Natural killer cell treated with Interleukin-12 subunit alpha and Interleukin-12 subunit beta and Interleukin-15 and Interleukin-18, amount 100 ng/mL, for 72 hours (primary cell): Measurements from ENCODE around the gene RYR2. TPM values are rescaled to one million over a fixed set of nuclear protein-coding genes. Genes with fewer than 3 reads are reported as not detected.

Source experiments
- ATAC-seq, 2 donors: fragments of 150-1000 bp; cut with Tn5 transposase in 1 of 2; sonication (Bioruptor Pico), chemical (Tn5 transposase) in 1 of 2; 2 replicates each; pipeline ENCODE4 v1.10.0; 2021
- DNase-seq: peaks from one replicate; pipeline ENCODE4 v3.0.0; 2022; ENCODE audit warnings: low spot score
- H3K27ac Mint-ChIP-seq, 2 donors: 1 replicate in 1 of 2; 2 replicates in 1 of 2; pipeline ENCODE4 v1.8.0; 2022; ENCODE audit warnings: mixed read lengths in 2 of 2, mild to moderate bottlenecking in 1 of 2, moderate library complexity in 1 of 2
- H3K27me3 Mint-ChIP-seq, 2 donors: 1 replicate in 1 of 2; 2 replicates in 1 of 2; pipeline ENCODE4 v1.8.0; 2022; ENCODE audit warnings: mixed read lengths in 2 of 2
- H3K36me3 Mint-ChIP-seq: one replicate; pipeline ENCODE4 v1.8.0; 2022; ENCODE audit warnings: mixed read lengths
- H3K4me1 Mint-ChIP-seq, 2 donors: 1 replicate in 1 of 2; 2 replicates in 1 of 2; pipeline ENCODE4 v1.8.0; 2022; ENCODE audit warnings: low read depth in 2 of 2, mixed read lengths in 2 of 2, mild to moderate bottlenecking in 1 of 2
- H3K4me3 Mint-ChIP-seq: one replicate; pipeline ENCODE4 v1.8.0; 2022; ENCODE audit warnings: mixed read lengths
- H3K9me3 Mint-ChIP-seq: 2 replicates; pipeline ENCODE4 v1.8.0; 2022; ENCODE audit warnings: mixed read lengths
- total RNA-seq, 2 donors: library from RNA; stranded (reverse); gene quantifications; one replicate each; pipeline ENCODE4 v1.2.3, GENCODE V29; 2022

Gene RYR2
- total RNA-seq, 2 donors from 2014 or later: 0.05 TPM; not detected in 1

DNA sequence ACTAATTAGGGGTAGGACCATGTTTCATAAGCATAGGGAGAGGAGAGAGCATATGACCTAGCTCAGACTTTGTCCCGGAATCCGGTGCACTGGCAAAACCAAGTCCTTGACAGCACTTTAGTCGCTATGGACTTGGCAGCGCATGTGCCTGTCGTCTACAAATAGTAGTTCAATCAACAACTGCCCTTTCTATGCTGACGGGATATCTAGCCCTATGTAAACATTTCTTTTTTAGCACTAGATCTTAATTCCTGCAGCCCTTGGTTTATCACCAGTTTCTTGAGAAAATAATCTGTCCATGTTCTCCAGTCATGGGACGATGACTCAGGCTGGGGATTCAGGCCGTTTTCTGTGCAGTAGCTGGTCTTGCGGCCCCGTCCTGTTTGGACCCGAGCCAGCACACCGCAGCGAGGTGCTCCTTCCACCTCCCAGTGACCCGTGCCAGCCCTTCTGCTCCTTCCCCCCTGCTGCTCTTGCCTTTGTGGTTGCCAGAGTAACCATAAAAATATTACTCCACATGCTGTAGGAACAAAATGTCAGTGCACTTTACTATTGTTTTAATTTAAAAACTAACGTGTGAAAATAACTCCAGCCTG lies 29.1 kb upstream of the RYR2 start:
- no peak for ATAC-seq
- H3K4me3 Mint-ChIP-seq: no peak overlapping the region
- no peaks in the 10 kb centered on the region for H3K4me1 Mint-ChIP-seq
- no peaks in the 10 kb centered on the region for H3K36me3 Mint-ChIP-seq
- no peak for DNase-seq
- no peak overlapping the region for H3K27ac Mint-ChIP-seq
- no peaks in the 10 kb centered on the region for H3K9me3 Mint-ChIP-seq
- H3K27me3 Mint-ChIP-seq: peaks cover 0 to 4% of the 10 kb centered on the region in 2 donors

DNA sequence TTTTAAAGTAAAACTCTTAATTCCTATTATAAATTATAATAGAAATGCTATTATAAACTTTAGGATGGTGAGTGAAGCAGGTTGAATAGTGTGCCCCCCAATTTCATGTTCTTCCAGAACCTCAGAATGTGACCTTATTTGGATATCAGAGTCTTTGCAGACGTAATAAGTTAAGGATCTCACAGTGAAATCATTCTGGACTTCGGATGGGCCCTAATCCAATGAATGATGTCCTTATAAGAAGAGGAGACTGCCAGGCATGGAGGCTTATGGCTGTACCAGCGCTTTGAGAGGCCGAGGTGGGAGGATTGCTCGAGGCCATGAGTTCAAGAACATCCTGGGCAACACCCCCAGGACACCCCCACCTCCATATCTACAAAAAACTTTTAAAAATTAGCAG lies 28.4 kb upstream of the RYR2 start:
- Mint-ChIP-seq H3K4me1 (no peaks in the 10 kb centered on the region), H3K27ac (no peak overlapping the region), H3K9me3 (no peaks in the 10 kb centered on the region), H3K36me3 (no peaks in the 10 kb centered on the region), H3K27me3 (peaks cover 0 to 11% of the 10 kb centered on the region in 2 donors), H3K4me3 (no peak overlapping the region)
- DNase-seq: no peak
- no peak for ATAC-seq

DNA sequence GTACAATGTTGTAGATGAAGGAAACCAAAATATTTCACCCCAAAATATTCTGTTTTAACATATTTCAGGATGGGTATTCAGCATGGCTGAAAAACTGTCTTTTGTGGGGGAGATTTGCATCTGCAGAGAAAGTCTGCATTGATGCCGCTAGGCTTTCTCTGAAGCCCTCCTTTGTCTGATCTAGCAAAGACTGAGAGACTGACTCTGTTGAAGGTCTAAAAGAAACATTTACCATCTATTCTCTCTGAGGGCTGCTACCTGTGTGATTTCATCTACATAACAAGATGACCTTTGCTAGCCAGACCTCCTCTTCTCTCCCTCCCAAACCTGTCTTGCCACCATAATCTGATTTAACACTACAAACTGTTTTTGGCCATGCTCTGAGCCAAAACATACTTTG lies 25.4 kb upstream of the RYR2 start:
- Mint-ChIP-seq H3K9me3 (no peaks in the 10 kb centered on the region), H3K27ac (no peak overlapping the region), H3K36me3 (no peaks in the 10 kb centered on the region), H3K4me3 (no peak overlapping the region), H3K27me3 (peaks cover 0 to 14% of the 10 kb centered on the region in 2 donors), H3K4me1 (no peaks in the 10 kb centered on the region)
- DNase-seq: no peak
- no peak for ATAC-seq

DNA sequence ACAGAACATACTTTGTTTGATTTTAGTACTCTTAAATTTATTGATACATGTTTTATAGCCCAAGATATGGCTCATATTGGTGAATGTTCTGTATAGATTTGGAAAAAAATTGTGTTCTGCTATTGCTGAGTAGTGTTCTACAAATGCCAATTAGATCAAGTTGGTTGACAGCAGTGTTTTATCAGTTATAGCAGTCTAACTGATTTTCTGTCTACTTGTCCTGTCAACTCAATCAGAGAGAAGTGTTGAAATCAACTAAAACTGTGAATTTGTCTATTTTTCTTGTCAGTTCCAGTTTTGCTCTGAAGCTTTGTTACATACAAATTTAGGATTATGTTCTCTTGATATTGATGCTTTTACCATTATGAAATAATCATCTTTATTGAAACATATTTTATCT lies 23.1 kb upstream of the RYR2 start:
- peaks cover 0 to 14% of the 10 kb centered on the region in 2 donors for H3K27me3 Mint-ChIP-seq
- no peaks in the 10 kb centered on the region for H3K36me3 Mint-ChIP-seq
- H3K9me3 Mint-ChIP-seq: no peaks in the 10 kb centered on the region
- H3K4me1 Mint-ChIP-seq: no peaks in the 10 kb centered on the region
- DNase-seq (no peak), ATAC-seq (no peak)
- no peak overlapping the region for H3K27ac Mint-ChIP-seq
- no peak overlapping the region for H3K4me3 Mint-ChIP-seq

DNA sequence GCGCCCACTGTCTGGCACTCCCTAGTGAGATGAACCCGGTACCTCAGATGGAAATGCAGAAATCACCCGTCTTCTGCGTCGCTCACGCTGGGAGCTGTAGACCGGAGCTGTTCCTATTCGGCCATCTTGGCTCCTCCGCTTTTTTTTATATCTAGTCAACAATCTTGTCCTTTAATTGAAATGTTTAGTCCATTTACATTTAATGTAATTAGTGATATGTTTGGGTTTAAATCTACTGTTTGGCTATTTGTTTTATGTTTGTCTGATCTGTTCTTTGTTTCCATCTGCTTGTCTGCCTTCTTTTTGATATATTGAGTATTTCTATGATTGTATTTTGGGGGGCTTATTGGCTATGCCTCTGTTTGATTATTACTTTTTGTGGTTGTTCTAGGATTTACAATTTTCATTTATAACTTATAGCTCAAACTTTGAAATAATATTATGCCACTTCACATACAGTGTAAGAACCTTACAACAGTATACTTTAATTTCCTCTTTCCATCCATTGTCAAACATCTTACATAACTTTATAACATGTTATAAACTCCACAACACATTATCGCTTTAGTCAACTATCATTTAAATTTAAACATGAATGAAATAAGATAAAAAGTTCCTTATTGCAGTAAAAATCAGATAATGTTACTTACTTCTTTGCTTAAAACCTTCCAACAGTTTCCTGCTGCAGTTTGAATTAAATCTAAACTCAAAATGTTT lies 16.5 kb upstream of the RYR2 start:
- no peak for DNase-seq
- Mint-ChIP-seq H3K9me3 (peaks cover 9% of the 10 kb centered on the region), H3K27ac (no peak overlapping the region), H3K36me3 (peaks cover 7% of the 10 kb centered on the region), H3K4me1 (no peaks in the 10 kb centered on the region), H3K4me3 (no peak overlapping the region), H3K27me3 (peaks cover 6 to 30% of the 10 kb centered on the region in 2 donors)
- ATAC-seq: no peak

DNA sequence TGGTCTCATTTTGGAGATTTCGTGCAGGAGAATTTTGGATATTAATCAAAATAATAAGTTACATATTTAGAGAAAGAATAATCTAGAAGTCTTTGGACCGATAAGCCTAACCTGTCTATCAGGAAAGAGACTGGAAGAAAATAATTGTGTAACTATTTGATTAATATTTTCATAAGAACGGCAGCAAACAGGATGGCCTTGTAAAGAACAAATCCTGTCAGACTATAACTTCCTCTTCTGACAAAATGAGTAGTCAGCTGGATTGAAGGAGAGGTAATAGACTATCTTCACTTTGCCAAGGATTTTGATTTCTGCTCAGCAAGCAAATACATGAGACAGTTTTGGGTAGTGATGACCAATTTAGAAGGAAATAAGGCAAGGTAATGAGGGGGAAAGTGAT lies 12.7 kb upstream of the RYR2 start:
- Mint-ChIP-seq H3K36me3 (peaks cover 7% of the 10 kb centered on the region), H3K27ac (no peak overlapping the region)
- ATAC-seq: no peak

DNA sequence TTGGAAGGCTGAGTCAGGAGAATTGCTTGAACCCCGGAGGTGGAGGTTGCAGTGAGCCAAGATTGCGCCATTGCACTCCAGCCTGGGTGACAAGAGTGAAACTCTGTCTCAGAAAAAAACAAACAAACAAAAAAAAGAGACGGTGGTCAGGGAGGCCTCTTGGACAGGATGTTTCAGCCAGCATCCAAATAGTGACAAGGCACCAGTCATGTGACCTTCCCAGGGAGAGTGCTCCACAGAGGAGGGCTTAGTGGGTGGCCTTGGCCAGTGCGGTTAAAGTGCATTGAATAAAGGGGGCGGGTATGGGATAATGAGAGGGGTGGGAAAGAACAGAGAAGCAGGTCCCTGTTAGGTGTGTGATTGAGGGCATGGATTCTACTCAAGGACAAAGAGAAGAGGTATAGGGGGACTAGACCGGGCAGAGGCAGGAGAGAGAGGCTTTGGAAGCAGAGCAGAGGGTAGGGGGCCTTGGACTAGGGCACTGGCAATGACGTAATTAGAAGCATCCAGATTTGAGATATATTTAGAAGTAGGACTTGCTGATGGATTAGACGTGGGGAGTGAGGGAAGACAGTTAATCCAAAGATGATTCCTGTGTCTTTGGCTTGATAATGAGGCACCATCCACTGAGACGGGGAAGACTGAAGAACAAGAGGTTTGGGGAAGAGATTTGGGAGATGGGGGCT lies 12.0 kb upstream of the RYR2 start:
- Mint-ChIP-seq H3K27ac (no peak overlapping the region), H3K36me3 (peaks cover 7% of the 10 kb centered on the region), H3K27me3 (peaks cover 9 to 32% of the 10 kb centered on the region in 2 donors), H3K9me3 (peaks cover 9% of the 10 kb centered on the region), H3K4me1 (no peaks in the 10 kb centered on the region), H3K4me3 (no peak overlapping the region)
- no peak for DNase-seq
- ATAC-seq: no peak

More for the DNA sequence above, 12.7 kb upstream of the RYR2 start:
- H3K9me3 Mint-ChIP-seq: peaks cover 9% of the 10 kb centered on the region
- DNase-seq: no peak
- H3K4me3 Mint-ChIP-seq: no peak overlapping the region
- peaks cover 9 to 32% of the 10 kb centered on the region in 2 donors for H3K27me3 Mint-ChIP-seq
- no peaks in the 10 kb centered on the region for H3K4me1 Mint-ChIP-seq

DNA sequence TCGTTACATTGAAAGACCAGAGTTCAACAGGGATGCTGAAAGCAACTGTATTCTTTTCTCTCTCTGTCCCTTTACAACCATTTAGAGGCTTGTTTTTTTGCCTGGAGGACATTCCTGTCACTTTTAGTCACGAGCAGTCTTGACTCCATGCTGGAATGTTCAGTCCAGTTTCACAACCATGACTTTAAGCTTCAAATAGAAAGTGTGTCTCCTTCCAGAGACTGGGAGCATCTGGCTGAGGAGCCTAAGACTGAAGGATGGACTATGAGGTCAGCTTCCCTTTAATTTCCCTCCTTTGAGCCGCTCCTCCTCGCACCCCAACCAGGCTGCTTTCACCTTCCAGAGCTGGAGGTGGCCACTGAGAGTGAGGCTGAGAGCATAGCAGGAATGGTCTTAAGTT lies 10.5 kb upstream of the RYR2 start:
- no peaks in the 10 kb centered on the region for H3K36me3 Mint-ChIP-seq
- no peak overlapping the region for H3K4me3 Mint-ChIP-seq
- H3K9me3 Mint-ChIP-seq: peaks cover 5% of the 10 kb centered on the region
- H3K4me1 Mint-ChIP-seq: no peaks in the 10 kb centered on the region
- H3K27me3 Mint-ChIP-seq: peaks cover 9 to 24% of the 10 kb centered on the region in 2 donors
- DNase-seq (no peak), ATAC-seq (no peak)
- H3K27ac Mint-ChIP-seq: no peak overlapping the region

DNA sequence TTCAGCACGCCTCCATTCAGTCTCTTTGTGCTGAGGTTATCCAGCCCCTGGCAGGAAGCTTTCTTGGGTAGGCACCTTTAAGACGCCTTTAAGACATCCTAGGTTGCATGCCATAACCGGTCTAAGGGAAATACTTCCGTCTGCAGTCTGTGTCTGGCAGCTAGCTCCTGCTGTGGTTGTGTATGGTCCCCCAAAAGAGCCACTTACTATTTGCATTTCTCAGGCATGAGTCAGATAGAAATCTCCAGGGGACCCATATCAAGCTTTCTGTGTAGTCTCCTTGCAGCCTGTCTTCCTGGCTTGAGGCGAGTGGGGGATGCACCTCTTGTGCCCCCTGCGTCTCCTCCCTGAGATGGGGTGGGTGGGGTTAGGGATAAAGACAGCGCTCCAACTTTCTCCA lies 10.0 kb upstream of the RYR2 start:
- peaks cover 9 to 24% of the 10 kb centered on the region in 2 donors for H3K27me3 Mint-ChIP-seq
- no peak overlapping the region for H3K4me3 Mint-ChIP-seq
- no peak for DNase-seq
- H3K36me3 Mint-ChIP-seq: no peaks in the 10 kb centered on the region
- no peak for ATAC-seq
- no peak overlapping the region for H3K27ac Mint-ChIP-seq
- peaks cover 5% of the 10 kb centered on the region for H3K9me3 Mint-ChIP-seq
- no peaks in the 10 kb centered on the region for H3K4me1 Mint-ChIP-seq

DNA sequence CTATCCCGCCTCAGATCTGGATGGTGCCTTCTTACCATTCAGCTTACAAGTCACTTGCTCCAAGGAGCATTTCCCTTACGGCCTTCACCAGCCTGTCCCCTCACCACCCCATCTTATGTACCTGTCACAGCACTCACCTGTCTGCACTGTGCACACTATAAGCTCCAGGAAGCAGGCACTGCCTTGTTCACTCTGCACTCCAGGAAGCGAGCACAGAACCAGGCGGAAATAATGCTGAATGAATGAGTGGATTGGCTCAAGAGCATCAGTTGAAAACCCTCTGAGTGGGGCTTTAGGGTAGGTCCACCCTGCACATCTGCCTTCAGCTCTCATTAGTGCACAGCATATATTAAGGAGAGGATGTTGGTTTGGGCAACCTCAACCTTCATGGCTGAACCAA lies 8.9 kb upstream of the RYR2 start:
- peaks cover 5% of the 10 kb centered on the region for H3K9me3 Mint-ChIP-seq
- ATAC-seq (no peak), DNase-seq (no peak)
- H3K27me3 Mint-ChIP-seq: peaks cover 9 to 16% of the 10 kb centered on the region in 2 donors
- no peak overlapping the region for H3K4me3 Mint-ChIP-seq
- H3K4me1 Mint-ChIP-seq: no peaks in the 10 kb centered on the region
- H3K36me3 Mint-ChIP-seq: no peaks in the 10 kb centered on the region
- H3K27ac Mint-ChIP-seq: no peak overlapping the region

DNA sequence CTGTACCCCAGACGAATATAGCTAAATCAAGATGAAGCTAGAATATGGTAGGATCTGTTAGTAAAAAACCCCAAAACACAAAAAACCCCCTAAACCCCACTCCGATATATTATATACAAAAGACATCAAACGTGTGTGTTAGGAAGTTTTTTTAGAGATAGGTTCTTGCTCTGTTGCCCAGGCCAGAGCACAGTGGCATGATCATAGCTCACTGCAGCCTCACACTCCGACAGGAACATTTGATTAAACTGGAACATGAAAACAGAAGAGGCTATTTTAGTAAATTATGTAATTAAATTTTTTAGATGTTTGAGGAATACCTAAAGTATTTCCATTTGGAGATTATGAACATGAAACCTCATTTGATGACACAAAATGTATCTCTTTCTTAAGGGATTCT lies 8.2 kb upstream of the RYR2 start:
- no peaks in the 10 kb centered on the region for H3K36me3 Mint-ChIP-seq
- no peak overlapping the region for H3K4me3 Mint-ChIP-seq
- H3K9me3 Mint-ChIP-seq: peaks cover 5% of the 10 kb centered on the region
- DNase-seq: no peak
- H3K27ac Mint-ChIP-seq: no peak overlapping the region
- no peaks in the 10 kb centered on the region for H3K4me1 Mint-ChIP-seq
- ATAC-seq: no peak
- H3K27me3 Mint-ChIP-seq: peaks cover 9 to 12% of the 10 kb centered on the region in 2 donors

DNA sequence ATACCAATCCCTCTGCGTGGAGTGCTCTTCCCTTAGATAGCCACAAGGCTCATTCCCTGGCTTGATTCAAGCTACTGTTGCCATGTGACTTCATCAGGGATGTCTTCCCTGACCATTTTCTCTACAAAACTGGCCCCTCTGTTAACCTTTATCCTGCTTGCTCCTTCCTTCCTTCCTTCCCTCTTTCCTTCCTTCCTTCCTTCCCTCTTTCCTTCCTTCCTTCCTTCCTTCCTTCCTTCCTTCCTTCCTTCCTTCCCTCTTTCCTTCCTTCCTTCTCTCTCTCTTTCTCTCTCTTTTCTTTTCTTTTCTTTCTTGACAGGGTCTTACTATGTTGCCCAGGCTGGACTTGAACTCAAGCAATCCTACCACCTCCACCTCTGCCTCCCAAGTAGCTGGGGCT lies 6.2 kb upstream of the RYR2 start:
- Mint-ChIP-seq H3K27ac (no peak overlapping the region), H3K36me3 (no peaks in the 10 kb centered on the region), H3K4me3 (no peak overlapping the region), H3K27me3 (peaks cover 7% of the 10 kb centered on the region in 2 donors), H3K9me3 (no peaks in the 10 kb centered on the region), H3K4me1 (no peaks in the 10 kb centered on the region)
- no peak for DNase-seq
- no peak for ATAC-seq

DNA sequence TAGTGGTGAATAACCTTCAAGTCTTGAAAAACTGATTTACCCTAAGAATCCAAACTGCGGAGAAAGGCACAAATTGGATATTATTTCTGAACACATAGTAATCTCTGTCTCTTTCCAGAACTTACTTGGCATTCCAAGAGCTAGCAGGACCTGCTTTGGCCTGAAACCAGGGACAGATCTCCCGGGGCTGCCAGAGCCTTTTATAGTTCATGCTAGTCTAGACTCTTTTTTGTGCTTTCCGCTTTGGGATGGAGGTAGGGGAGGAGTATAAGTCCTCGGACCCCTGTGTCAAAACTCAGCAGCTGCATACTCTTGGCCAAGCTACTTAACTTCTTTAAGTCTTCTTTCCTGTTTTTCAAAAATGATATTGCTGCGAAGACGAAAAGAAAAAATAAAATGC lies 3.8 kb upstream of the RYR2 start:
- H3K9me3 Mint-ChIP-seq: no peaks in the 10 kb centered on the region
- no peak overlapping the region for H3K27ac Mint-ChIP-seq
- H3K27me3 Mint-ChIP-seq: peaks cover 14 to 18% of the 10 kb centered on the region in 2 donors
- DNase-seq (no peak), ATAC-seq (no peak)
- H3K4me1 Mint-ChIP-seq: peaks cover 3 to 4% of the 10 kb centered on the region in 2 donors
- H3K4me3 Mint-ChIP-seq: no peak overlapping the region
- H3K36me3 Mint-ChIP-seq: no peaks in the 10 kb centered on the region

DNA sequence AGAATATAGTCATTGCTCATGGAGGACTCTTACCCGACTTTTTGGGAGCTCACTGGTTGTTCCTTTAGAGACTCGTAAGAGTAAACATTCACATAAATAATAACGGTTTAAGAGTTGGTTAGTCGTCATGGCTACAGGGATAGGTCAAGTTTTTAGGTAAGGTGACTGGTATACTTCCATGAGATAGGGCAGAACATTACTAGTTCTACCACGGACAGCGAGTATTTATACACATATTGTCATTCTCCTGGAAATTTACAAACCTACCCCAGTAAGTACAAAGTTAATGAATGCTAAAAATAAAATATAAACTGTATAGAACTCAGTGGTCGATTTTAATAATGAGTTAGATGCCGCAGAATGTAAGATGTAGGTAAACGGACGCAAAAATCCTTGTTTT lies 1.2 kb upstream of the RYR2 start:
- DNase-seq (no peak), ATAC-seq (no peak)
- H3K36me3 Mint-ChIP-seq: peaks cover 4% of the 10 kb centered on the region
- H3K4me3 Mint-ChIP-seq: no peak overlapping the region
- H3K9me3 Mint-ChIP-seq: no peaks in the 10 kb centered on the region
- H3K27ac Mint-ChIP-seq: no peak overlapping the region
- H3K27me3 Mint-ChIP-seq: peaks cover 18 to 26% of the 10 kb centered on the region in 2 donors
- H3K4me1 Mint-ChIP-seq: peaks cover 3 to 4% of the 10 kb centered on the region in 2 donors
